Measurements from ENCODE around the gene VKORC1L1.
"Not testable (repeated sequence)": the region's sequence is repeated elsewhere in the genome, so short reads cannot be mapped to it uniquely, and the experiment has no call there.

The VKORC1L1 gene

DNA sequence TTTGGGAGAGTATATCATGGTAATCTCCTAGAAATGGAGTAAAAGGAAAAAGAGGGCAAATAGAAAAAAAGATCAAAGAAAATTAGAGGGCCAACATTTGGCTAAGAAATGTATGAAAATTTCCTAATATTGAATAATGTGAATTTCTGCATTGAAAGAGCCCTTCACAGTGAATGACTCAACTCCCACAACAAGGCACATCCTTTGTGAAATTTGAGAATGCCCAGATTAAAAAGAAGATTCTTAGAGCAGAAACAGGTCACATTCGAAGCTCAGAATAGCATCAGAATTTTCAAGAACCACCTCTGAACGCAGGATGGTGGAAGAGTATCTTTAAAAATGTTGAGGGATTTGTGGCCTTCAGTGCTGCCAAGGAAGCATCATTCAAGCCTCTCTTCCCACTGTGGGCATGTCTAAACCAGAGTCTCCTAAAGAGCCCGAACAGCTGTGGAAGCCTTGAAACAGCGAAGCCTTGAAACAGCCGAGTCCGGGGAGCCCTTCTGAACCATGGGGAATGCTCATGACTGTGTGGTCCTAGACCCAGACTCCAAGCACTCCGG lies 65.5 kb downstream of the VKORC1L1 start:
- DNase-seq (ENCODE audit: low spot score): no peak

DNA sequence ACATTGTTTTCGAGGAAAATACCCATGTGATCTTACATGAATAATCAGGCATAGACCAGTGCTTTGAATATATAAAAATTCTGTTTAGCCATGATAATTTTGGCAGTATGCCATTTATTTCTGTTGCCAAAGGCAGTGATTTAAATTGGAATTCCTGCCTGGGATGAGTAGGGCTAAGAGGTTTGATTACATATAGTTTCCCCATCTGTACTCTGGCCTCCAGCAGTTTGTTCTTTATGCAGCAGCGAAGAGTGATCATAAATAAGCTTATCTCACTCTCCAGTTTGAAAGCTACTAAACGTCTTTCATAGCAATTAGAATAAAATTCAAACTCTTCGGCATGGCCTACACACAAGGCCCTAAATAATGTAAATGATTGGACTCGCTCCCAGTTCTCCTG lies 72.9 kb downstream of the VKORC1L1 start:
- not testable (repeated sequence) for DNase-seq (ENCODE audit: low spot score)

DNA sequence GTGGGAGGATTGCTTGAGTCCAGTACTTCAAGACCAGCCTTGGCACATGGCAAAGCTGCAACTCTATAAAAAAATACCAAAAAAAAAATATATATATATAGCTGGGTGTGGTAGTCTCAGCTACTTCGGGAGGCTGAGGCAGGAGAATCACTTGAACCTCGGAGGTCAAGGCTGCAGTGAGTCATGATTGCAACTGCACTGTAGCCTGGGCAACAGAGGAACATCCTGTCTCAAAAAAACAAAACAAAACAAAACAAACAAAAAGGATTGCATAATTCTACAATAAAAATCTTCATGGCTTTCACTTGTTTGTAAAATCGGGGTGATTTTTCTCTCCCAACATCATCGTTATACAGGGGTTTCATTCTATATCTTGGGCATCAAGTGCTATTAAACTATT lies 74.0 kb downstream of the VKORC1L1 start:
- no peak for DNase-seq (ENCODE audit: low spot score)

DNA sequence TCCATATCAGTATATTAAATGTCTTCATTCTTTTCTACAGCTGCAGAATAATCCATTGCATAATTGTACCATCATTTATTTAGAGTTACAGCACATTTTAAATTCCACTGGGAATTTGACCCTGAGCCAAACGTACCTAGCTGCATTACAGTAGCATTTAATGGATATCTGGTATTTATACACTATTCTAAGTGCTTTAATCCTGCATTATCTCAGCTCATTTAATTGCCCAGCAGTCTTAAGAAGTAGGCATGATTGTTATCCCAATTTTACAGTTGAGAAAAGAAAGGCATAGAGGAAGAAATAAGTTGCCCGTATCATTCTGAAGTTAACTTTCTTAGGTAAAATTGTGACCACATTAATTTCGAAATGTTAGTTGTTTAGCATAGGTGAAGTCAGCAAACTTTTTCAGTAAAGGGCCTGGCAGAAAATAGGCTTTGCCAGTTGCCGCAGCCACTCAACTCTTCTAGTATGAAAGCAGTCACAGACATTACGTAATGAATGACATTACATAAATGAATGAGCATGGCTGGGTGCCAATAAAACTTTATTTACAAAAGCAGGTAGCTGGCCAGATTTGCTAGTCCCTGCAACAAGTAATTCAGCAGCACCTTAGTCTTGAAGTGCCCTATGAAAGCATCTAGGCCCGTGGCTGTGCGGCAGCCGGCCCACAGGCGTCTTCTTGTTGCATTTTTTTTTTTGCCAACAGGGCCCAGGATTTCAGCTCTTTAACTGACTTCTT lies 79.1 kb downstream of the VKORC1L1 start:
- DNase-seq (ENCODE audit: low spot score): no peak

DNA sequence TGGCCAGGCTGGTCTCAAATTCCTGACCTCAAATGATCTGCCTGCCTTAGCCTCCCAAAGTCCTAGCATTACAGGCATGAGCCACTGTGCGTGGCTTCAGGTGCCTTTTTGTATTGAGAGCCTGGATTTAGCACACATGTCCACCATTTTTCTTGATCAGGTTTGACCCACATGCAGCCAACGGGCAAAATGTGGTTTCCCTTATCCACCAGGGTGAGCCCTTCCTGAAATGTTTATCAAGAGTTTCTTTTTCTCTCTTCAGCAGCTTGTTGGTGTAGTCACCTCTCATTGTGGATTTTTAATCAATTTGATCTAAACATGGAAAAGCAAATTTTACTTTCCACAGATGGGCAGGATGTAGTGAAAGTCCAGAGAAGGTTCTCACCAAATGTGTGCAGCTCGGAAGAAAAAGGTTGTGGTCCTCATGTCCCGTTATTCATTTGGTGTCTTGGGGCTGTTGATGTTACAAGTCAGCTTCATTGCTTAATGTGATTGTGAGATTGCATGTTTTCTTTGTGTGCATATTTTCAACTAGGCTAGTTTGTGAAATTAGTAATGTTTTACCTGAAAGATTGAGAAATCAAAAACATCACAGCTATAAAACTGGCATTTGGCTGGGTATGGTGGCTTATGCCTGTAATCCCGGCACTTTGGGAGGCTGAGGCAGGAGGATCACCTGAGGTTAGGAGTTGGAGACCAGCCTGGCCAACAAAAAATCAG lies 80.3 kb downstream of the VKORC1L1 start:
- DNase-seq (ENCODE audit: low spot score): no peak

DNA sequence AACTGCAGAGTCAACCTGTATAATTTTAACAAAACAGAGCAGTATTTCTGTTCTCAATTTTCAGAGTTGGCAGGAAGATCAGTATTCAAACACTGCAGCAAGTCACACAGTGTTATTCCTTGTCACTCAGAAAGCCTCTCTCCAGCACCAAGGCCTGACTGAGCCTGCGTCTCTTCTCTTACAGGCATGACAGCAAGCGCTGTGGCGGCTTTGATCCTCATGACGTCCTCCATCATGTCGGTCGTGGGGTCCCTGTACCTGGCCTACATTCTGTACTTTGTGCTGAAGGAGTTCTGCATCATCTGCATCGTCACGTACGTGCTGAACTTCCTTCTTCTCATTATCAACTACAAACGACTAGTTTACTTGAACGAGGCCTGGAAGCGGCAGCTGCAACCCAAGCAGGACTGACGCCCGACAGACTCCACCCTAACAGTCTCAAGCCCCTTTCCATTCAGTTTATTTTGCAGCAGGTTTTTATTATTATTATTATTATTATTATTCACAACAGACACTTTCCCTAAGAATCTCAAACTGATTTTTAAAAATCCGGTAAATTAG lies 81.1 kb downstream of the VKORC1L1 start:
- DNase-seq (ENCODE audit: low spot score): no peak

DNA sequence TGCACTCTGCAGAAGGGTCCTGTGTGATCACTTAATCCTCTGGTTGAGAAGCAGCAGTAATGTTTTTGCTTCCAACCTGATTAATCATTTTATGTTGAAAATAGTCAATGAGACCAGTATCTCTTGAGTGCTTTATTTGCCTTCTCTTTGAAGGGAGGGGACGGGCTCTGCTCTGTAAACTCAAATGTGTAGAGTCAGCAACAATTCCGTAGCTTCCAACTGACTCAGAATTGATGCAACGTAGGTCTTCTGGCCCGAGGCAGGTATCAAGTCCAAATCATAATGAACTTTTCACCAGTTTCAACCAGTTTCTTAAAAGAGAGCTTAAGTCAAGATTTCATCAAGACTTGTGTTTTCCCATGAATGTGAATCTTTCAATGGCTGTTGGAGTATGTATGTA lies 82.8 kb downstream of the VKORC1L1 start:
- no peak for DNase-seq (ENCODE audit: low spot score)

DNA sequence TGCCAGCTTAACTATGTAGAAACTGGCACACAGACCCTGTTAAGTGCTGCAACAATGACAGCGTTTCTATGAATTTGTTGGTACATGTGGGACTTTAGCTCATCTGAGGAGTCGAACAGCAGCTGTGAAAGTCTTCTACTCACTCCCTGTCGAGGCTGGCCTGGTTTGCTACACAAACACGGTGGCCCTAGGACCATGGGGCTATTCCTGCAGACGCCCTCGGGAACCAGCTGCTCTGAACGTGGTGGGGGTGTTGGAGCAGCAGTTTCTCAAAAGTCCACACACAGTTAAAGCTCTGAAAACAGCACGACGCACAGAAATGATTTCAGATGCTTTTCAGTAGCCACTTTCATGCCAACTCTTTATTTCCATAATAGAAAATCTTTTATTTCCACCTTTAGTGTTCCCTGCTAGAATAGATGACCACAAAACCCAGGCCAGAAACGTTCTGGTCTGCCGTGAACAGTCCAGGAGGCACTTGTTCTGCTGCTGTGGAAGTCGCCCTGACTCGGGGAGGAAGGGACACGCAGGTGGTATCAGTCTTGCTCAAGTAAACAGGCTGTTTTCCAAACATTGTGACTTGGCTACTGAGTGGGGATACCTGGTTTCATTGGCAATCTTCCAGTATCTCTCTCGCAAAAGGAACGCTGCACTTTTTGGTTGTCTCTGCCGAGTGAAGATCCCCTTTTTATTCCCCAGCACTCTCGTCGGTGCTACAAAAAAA lies 87.6 kb downstream of the VKORC1L1 start:
- no peak for DNase-seq (ENCODE audit: low spot score)

DNA sequence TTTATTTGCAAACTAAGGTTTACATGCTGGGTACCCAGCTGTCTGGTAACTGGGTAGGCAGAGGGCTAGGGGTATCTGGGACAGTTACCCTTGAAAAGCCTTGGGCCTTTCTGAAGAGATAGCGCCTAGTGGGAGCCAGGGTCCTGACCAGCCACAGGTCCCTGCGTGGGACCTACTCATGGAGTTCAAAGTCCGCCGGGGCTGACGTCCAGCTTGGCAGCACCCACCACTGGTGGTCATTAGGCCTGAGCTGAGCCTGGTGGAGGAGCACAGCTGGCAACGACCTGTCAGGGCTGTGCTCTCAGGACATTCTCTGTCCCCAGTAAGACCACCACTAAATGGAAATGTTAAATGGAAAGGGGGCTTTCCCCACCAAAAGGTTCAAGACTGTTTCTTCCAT lies 89.2 kb downstream of the VKORC1L1 start:
- no peak for DNase-seq (ENCODE audit: low spot score)

DNA sequence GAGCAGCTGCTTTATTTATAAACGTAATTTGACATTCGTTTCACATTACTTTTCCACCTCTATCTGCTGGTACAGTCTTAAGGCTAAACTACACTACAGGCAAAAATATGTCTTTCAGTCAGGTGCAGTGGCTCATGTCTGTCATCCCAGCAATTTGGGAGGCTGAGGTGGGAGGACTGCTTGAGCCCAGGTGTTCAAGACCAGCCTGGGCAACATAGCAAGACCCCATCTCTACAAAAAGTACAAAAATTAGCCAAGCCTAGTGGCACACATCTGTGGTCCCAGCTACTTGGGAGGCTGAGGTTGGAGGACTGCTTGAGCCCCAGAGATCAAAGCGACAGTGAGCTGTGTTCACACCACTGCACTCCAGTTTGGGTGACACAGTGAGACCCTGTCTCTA lies 91.8 kb downstream of the VKORC1L1 start:
- DNase-seq (ENCODE audit: low spot score): not testable (repeated sequence)

DNA sequence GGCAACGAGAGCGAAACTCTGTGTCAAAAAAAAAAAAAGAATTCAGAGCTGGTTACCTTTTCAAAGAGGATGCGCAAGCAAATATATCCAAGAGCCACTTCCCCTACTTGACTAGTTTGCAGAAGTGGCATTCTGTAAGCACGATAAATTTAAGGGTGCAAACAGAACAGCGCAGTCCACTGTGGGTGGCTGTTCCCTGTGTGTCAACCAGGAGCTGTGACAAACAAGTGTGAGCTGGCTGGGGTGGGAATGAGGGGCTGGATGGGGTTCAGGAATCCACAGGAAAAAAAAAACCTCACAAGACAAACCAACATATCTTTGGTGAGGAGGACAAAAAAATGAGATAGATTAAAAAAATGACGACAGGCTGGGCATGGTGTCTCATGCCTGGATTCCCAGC lies 93.3 kb downstream of the VKORC1L1 start:
- no peak for DNase-seq (ENCODE audit: low spot score)

DNA sequence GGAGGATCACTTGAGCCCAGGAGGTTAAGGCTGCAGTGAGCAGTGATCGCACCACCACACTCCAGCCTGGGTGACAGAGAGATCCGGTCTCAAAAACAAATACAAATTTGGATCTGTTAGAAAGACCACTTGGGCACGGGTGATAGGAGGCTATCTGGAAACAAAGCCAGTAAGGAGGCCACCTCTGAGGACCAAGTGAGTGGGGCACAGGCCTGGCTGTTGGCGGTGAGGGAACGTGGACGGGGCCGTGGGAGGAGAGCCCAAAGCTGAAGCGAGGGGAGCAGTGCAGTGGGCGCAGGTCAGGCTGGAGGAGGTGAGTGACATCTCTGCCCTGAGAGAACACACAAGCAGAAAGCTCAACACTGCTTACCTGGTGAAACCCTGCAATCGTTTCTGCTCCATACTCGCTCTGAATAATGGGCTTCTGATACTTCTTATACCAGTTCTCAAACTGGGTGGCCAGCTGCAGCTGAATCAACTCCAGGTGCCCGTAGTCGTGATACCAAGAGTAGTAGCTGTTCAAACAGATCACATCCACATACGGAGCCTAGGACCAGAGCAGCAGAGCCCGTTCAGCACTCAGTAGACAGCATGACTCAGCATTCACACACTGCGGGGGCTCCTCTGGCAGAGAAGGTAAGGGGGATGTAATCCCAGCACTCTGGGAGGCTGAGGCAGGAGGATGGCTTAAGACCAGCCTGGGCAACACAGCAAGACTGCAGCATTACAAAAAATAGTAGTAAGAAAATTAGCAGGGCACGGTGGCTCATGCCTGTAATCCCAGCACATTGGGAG lies 94.7 kb downstream of the VKORC1L1 start:
- no peak for DNase-seq (ENCODE audit: low spot score)

DNA sequence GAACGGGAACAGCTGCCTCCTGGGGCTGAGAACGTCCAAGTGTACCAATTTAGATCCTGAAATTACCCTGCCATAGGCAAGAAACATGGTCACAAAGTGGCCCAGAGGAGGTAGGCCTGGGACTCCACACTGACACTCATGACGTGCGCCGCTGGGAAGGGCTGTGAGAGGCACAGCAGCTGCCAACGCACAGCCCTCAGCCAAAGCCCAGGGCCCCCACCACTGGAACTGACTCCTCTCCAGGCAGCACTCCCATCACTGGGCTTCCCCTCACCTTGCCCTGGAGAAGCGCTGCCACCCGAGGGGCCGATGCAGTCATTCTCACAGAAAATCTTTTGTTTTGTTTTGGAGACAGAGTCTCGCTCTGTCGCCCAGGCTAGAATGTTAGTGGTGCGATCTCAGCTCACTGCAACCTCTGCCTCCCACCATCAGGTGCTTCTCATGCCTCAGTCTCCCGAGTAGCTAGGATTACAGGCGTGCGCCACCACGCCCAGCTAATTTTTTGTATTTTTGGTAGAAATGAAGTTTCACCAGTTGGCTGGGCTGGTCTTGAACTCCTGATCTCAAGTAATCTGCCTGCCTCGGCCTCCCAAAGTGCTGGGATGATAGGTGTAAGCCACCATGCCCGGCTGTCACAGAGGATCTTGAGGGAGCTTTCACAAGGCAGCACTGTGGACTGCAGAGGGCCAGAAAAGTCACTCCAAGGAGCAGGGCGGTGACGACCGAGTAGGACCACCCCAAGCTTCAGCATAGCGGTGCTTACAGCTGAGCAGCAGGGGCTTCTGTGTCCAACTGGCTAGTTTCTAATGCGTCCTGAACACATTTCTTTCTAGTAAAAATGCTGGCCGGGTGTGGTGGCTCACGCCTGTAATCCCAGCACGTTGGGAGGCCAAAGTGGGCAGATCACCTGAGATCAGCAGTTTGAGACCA lies 95.6 kb downstream of the VKORC1L1 start:
- DNase-seq (ENCODE audit: low spot score): no peak

DNA sequence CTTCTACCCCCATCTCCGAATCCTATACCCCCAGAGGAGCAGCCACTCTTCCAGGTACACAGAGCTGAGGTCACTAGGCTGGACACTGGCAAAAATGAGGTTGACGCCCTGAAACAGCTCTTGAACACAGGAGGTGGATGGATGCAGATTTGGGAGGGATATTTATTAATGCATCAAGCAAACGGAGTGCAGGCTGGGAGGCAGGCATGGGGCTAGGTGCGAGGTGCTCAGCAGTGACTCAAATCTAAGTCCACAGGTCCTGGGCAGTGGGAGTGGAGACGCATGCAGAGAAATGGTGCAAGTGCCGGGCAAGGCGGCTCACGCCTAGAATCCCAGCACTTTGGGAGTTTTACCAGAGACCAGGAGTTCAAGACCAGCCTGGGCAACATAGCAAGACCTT lies 98.1 kb downstream of the VKORC1L1 start:
- DNase-seq (ENCODE audit: low spot score): no peak

DNA sequence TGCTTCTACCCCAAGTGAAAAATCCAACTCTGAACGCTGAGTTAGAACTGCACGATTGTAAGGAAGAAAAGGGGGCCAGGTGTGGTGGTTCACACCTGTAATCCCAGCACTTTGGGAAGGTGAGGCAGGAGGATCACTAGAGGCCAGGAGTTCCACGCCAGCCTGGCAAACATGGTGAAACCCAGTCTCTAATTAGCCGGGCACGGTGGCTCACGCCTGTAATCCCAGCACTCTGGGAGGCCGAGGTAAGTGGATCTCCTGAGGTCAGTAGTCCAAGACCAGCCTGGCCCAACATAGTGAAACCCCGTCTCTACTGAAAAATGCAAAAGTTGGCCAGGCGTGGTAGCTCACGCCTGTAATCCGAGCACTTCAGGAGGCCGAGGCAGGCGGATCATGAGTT lies 100.1 kb downstream of the VKORC1L1 start:
- DNase-seq (ENCODE audit: low spot score): no peak

DNA sequence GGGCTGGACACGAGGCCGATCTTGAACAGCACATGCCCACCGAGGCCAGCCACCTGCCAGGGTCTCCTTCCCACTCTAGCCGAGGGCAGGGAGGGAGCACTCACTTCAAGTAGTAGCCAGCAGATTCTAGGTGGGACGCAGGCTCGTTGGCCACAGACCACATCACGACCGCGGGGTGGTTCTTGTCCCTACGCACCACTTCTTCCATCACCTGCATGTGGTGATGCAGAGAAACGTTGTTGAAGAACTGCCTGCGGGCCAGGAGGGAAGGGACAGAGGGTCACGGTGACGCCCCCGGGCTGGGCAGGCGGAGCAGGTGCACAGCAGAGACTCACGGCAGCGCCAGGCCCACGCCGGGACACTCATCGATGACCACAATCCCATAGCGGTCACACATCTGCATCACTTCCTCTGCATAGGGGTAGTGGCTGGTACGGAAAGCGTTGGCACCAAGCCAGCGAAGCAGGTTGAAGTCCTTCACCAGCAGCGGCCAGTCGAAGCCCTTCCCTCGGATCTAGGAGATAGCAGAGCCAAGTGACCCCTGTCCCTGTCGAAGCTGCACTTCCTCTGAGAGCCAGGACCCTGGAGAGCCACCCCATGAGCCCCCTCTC lies 101.4 kb downstream of the VKORC1L1 start:
- DNase-seq (ENCODE audit: low spot score): no peak

DNA sequence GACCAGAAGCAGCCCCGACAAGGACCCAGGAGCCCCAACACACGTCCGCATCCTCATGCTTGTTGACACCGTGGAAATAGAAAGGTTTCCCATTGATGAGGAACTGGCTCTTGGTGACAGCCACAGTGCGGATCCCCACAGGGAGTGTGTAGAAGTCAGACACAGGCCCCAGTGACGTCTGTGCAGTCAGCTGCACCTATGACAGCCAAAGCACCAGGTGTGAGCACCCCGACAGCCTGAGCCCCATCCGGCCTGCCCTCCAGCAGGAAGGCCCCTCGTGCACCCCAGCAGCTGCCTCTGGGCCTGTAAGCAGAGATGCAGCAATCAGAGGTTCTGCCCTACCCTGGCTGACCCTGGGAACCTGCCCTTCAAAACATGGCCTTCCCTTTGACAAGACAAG lies 102.0 kb downstream of the VKORC1L1 start:
- DNase-seq (ENCODE audit: low spot score): no peak

DNA sequence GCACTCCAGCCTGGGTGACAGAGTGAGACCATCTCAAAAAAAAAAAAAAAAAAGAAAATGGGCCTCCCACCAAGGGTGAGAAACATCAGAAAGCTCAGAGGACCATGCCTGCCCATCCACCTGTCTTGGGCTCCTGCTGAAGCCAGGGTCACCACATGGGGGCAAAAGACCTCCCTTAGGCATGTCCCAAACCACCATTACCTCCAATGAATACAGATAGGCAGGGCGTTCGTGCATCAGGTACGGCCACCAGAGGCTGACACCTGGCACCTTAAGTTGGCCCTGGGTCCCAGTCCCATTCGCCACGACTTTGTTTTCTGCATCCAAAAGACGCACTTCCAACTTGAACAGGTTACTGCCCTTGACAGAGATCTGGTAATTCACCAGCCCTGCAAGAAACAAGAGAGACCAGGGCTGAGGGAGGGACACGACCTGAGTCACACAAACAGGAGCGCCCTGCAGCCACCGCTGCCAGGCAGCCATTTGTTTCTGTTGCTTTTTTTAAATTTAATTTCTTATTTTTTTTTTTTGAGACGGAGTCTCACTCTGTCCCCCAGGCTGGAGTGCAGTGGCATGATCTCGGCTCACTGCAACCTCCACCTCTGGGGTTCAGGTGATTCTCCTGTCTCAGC lies 103.1 kb downstream of the VKORC1L1 start:
- DNase-seq (ENCODE audit: low spot score): no peak

DNA sequence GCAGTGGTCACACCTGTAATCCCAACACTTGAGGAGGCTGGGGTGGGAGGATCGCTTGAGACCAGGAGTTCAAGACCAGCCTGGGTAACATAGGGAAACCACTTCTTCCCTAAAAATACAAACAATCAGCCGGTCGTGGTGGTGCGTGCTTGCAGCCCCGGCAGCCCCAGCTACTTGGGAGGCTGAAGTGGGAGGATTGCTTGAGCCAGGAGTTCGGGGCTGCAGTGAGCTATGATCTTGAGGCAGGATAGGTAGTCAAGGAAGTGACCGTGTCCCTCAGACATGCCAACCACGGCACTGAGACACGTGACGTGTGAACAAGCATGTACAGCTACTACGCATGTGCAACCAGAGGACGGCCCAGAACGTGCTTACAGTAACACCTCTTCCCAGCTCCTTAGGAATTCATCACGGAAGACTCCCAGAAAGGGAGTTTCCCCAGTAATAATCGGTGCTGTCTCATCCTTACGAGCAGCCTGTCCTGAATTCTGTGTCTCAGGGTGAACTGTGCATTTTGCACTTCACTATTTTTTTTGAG lies 103.9 kb downstream of the VKORC1L1 start:
- no peak for DNase-seq (ENCODE audit: low spot score)

Data from CD4-positive, alpha-beta T cell treated with Interleukin-15 for 4 hours (primary cell).